Nephron progenitor cell (in vitro differentiated cells): ENCODE measurements around the gene DNAAF8.

Source experiments
- DNase-seq: peaks from one replicate; pipeline ENCODE4 v3.0.0; 2021
- H3K27ac Mint-ChIP-seq: 2 replicates; pipeline ENCODE4 v1.8.0; 2021; ENCODE audit warnings: mild to moderate bottlenecking, moderate library complexity, mixed read lengths
- H3K27me3 Mint-ChIP-seq: 2 replicates; pipeline ENCODE4 v1.8.0; 2021; ENCODE audit warnings: mild to moderate bottlenecking, low read depth, mixed read lengths; ENCODE audit not compliant: poor library complexity
- H3K36me3 Mint-ChIP-seq: 2 replicates; pipeline ENCODE4 v1.8.0; 2021; ENCODE audit warnings: low read depth, mixed read lengths
- H3K4me1 Mint-ChIP-seq: 2 replicates; pipeline ENCODE4 v1.8.0; 2021; ENCODE audit warnings: mixed read lengths
- H3K4me3 Mint-ChIP-seq: 2 replicates; pipeline ENCODE4 v1.8.0; 2021; ENCODE audit warnings: mild to moderate bottlenecking, moderate library complexity, mixed read lengths
- H3K9me3 Mint-ChIP-seq: 2 replicates; pipeline ENCODE4 v1.8.0; 2021; ENCODE audit warnings: mild to moderate bottlenecking, moderate library complexity, mixed read lengths
- CTCF ChIP-seq: fragments of 200-600 bp; sonication (generic); IDR thresholded peaks from 2 replicates; pipeline ENCODE4 v1.5.0; 2021; ENCODE audit warnings: antibody characterized with exemption

The DNAAF8 gene

DNA sequence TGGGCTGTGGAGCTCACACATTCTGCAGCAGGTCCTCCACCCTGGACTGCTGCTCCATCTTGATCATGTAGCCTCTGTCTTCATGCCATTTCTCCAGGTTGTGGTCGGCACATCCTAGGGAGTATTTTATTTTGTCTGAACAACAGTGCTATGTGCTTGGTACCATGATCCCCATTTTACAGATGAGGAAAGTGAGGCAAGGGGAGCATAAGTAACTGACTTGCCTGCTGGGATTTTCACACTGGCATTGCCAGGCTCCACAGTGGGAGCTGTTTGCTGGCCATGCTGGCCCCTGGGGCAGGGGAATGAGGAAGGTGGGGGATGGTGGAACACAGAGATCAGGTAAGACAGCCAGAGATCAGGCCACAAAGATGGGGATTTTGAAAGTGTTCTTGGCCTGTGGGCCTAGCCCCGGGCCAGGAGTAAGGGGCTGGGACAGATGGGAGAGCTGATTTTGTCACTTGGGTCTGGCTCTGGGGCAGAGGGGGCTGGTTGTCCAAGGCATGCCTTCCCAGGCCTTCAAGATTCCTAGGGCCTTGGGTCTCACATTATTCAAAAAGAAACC is 41.9 kb downstream of the DNAAF8 start:
- Mint-ChIP-seq H3K36me3 (no peaks in the 10 kb centered on the region), H3K4me1 (no peaks in the 10 kb centered on the region), H3K27ac (no peak overlapping the region), H3K27me3 (peaks cover 7% of the 10 kb centered on the region), H3K4me3 (no peak overlapping the region), H3K9me3 (no peaks in the 10 kb centered on the region)
- no peak for TF ChIP-seq CTCF
- DNase-seq, result no peak

GRCh38 chr16:4777339-4778049 is 43.2 kb downstream of the DNAAF8 start:
- Mint-ChIP-seq H3K9me3 (no peaks in the 10 kb centered on the region), H3K27me3 (peaks cover 11% of the 10 kb centered on the region), H3K4me3 (no peak overlapping the region), H3K4me1 (no peaks in the 10 kb centered on the region), H3K27ac (no peak overlapping the region), H3K36me3 (no peaks in the 10 kb centered on the region)
- no peak for DNase-seq
- no peak for TF ChIP-seq CTCF

- Mint-ChIP-seq H3K36me3 (no peaks in the 10 kb centered on the region), H3K27me3 (peaks cover 13% of the 10 kb centered on the region), H3K9me3 (no peaks in the 10 kb centered on the region), H3K27ac (no peak overlapping the region), H3K4me1 (no peaks in the 10 kb centered on the region), H3K4me3 (no peak overlapping the region)
- TF ChIP-seq CTCF, result no peak
- DNase-seq, result no peak
Observed at GRCh38 chr16:4778050-4778392, 43.7 kb downstream of the DNAAF8 start.

GRCh38 chr16:4780235-4780634 is 45.9 kb downstream of the DNAAF8 start:
- no peak for DNase-seq
- H3K4me3 Mint-ChIP-seq, result no peak overlapping the region
- no peaks in the 10 kb centered on the region for H3K4me1 Mint-ChIP-seq
- H3K27me3 Mint-ChIP-seq, result peaks cover 14% of the 10 kb centered on the region
- no peaks in the 10 kb centered on the region for H3K9me3 Mint-ChIP-seq
- no peak for TF ChIP-seq CTCF
- H3K36me3 Mint-ChIP-seq, result no peaks in the 10 kb centered on the region
- no peak overlapping the region for H3K27ac Mint-ChIP-seq

- H3K4me3 Mint-ChIP-seq, result no peak overlapping the region
- H3K27me3 Mint-ChIP-seq, result peaks cover 10% of the 10 kb centered on the region
- no peak for TF ChIP-seq CTCF
- peaks cover 8% of the 10 kb centered on the region for H3K4me1 Mint-ChIP-seq
- no peaks in the 10 kb centered on the region for H3K36me3 Mint-ChIP-seq
- no peak for DNase-seq
- no peaks in the 10 kb centered on the region for H3K9me3 Mint-ChIP-seq
- no peak overlapping the region for H3K27ac Mint-ChIP-seq
Observed at GRCh38 chr16:4783251-4783950, 49.1 kb downstream of the DNAAF8 start.
